OCI-LY3 (cell line): ENCODE results near the gene OPCML.

Experiments used
- H2AFZ ChIP-seq: fragments of 200-600, 300-600 bp; shearing (Covaris generic); 2 replicates; pipeline ENCODE4 v1.6.0; 2014; ENCODE audit warnings: antibody characterized with exemption, low read depth, low read length
- H3K27ac ChIP-seq: fragments of 200-600, 300-600 bp; sonication (generic); 2 replicates; pipeline ENCODE4 v1.5.1; 2014; ENCODE audit warnings: mild to moderate bottlenecking, low read length, moderate library complexity, mixed read lengths
- H3K27me3 ChIP-seq: fragments of 200-600, 300-600 bp; sonication (generic); 2 replicates; pipeline ENCODE4 v1.6.1; 2014; ENCODE audit warnings: low read depth, low read length, mixed read lengths
- H3K36me3 ChIP-seq: fragments of 200-600, 300-600 bp; sonication (generic); replicated peaks from 2 replicates; pipeline ENCODE3; 2014; ENCODE audit warnings: low read depth, low read length, mixed read lengths
- H3K4me1 ChIP-seq: fragments of 300-600, 200-600 bp; sonication (generic); 2 replicates; pipeline ENCODE4 v1.6.1; 2014; ENCODE audit warnings: low read length, mixed read lengths
- H3K4me2 ChIP-seq: fragments of 200-600, 300-600 bp; sonication (generic); 2 replicates; pipeline ENCODE4 v1.6.1; 2014; ENCODE audit warnings: low read length, mixed read lengths
- H3K4me3 ChIP-seq: fragments of 300-600, 200-600 bp; sonication (generic); 2 replicates; pipeline ENCODE4 v1.5.1; 2014; ENCODE audit warnings: antibody characterized with exemption, mild to moderate bottlenecking, low read length, moderate library complexity
- H3K79me2 ChIP-seq: fragments of 300-600, 200-600 bp; shearing (Covaris generic); 2 replicates; pipeline ENCODE4 v1.6.1; 2014; ENCODE audit warnings: mild to moderate bottlenecking, low read length, mixed read lengths
- H3K9ac ChIP-seq: fragments of 300-600, 200-600 bp; shearing (Covaris generic); 2 replicates; pipeline ENCODE4 v1.6.0; 2014; ENCODE audit warnings: mild to moderate bottlenecking, low read length, moderate library complexity
- H3K9me3 ChIP-seq: fragments of 200-600, 300-600 bp; shearing (Covaris generic); 2 replicates; pipeline ENCODE4 v1.6.1; 2014; ENCODE audit warnings: low read length, mixed read lengths; ENCODE audit not compliant: insufficient read depth
- H4K20me1 ChIP-seq: fragments of 200-600, 300-600 bp; sonication (generic); 2 replicates; pipeline ENCODE4 v1.6.1; 2016; ENCODE audit warnings: low read length, mixed read lengths; ENCODE audit not compliant: insufficient read depth
- CTCF ChIP-seq: fragments of 200-600, 300-600 bp; sonication (generic); IDR thresholded peaks from 2 replicates; pipeline ENCODE4 v1.5.1; 2014; ENCODE audit warnings: antibody characterized with exemption, low read length, low read depth
- EZH2phosphoT487 ChIP-seq: fragments of 200-600 bp; shearing (Covaris generic); IDR thresholded peaks from 2 replicates; pipeline ENCODE4 v1.6.1; 2018; ENCODE audit warnings: antibody characterized with exemption, mixed run types, low read depth

OPCML gene

GRCh38 chr11:132685174-132685611 is 847.1 kb downstream of the OPCML start:
- H3K4me1 ChIP-seq, result no peaks in the 10 kb centered on the region
- H3K36me3 ChIP-seq, result no peaks in the 10 kb centered on the region
- H3K9ac ChIP-seq, result no peak overlapping the region
- no peak overlapping the region for H3K4me2 ChIP-seq
- no peak overlapping the region for H3K27ac ChIP-seq
- no peaks in the 10 kb centered on the region for H3K9me3 ChIP-seq
- H2AFZ ChIP-seq, result no peak overlapping the region
- no peaks in the 10 kb centered on the region for H4K20me1 ChIP-seq
- no peaks in the 10 kb centered on the region for H3K27me3 ChIP-seq
- no peak overlapping the region for H3K4me3 ChIP-seq
- no peaks in the 10 kb centered on the region for H3K79me2 ChIP-seq
- TF ChIP-seq CTCF (no peak), EZH2phosphoT487 (no peak)

GRCh38 chr11:132683602-132684001 is 848.7 kb downstream of the OPCML start:
- no peaks in the 10 kb centered on the region for H4K20me1 ChIP-seq
- H3K36me3 ChIP-seq, result no peaks in the 10 kb centered on the region
- no peak overlapping the region for H3K4me3 ChIP-seq
- H3K9me3 ChIP-seq, result no peaks in the 10 kb centered on the region
- no peak overlapping the region for H3K4me2 ChIP-seq
- no peak overlapping the region for H2AFZ ChIP-seq
- no peak for TF ChIP-seq EZH2phosphoT487
- TF ChIP-seq CTCF, result no peak
- H3K27ac ChIP-seq, result no peak overlapping the region
- H3K79me2 ChIP-seq, result no peaks in the 10 kb centered on the region
- no peak overlapping the region for H3K9ac ChIP-seq
- no peaks in the 10 kb centered on the region for H3K4me1 ChIP-seq
- H3K27me3 ChIP-seq, result no peaks in the 10 kb centered on the region

- TF ChIP-seq CTCF (no peak), EZH2phosphoT487 (no peak)
- Histone ChIP-seq H3K4me1 (no peaks in the 10 kb centered on the region), H3K27me3 (no peaks in the 10 kb centered on the region), H3K4me2 (no peak overlapping the region), H3K4me3 (no peak overlapping the region), H2AFZ (no peak overlapping the region), H3K36me3 (no peaks in the 10 kb centered on the region), H3K9ac (no peak overlapping the region), H3K9me3 (no peaks in the 10 kb centered on the region), H4K20me1 (no peaks in the 10 kb centered on the region), H3K27ac (no peak overlapping the region), H3K79me2 (no peaks in the 10 kb centered on the region)
Observed at GRCh38 chr11:132681971-132682370, 850.3 kb downstream of the OPCML start.

GRCh38 chr11:132680584-132680983 is 851.7 kb downstream of the OPCML start:
- H3K27ac ChIP-seq, result no peak overlapping the region
- no peaks in the 10 kb centered on the region for H3K36me3 ChIP-seq
- H3K4me1 ChIP-seq, result no peaks in the 10 kb centered on the region
- no peak overlapping the region for H3K9ac ChIP-seq
- no peak overlapping the region for H2AFZ ChIP-seq
- H3K27me3 ChIP-seq, result no peaks in the 10 kb centered on the region
- no peak overlapping the region for H3K4me3 ChIP-seq
- H4K20me1 ChIP-seq, result no peaks in the 10 kb centered on the region
- no peak overlapping the region for H3K4me2 ChIP-seq
- TF ChIP-seq CTCF, result no peak
- no peak for TF ChIP-seq EZH2phosphoT487
- no peaks in the 10 kb centered on the region for H3K79me2 ChIP-seq
- H3K9me3 ChIP-seq, result no peaks in the 10 kb centered on the region
